A549 (cell line): ENCODE results near the gene PPY.

Experiments used
- CHD2 ChIP-seq: fragments of 150-350 bp; IDR thresholded peaks from 2 replicates; pipeline ENCODE4 v1.6.1; 2014; ENCODE audit warnings: low read length; ENCODE audit not compliant: partially characterized antibody
- CTCF ChIP-seq: fragments of >200 bp; sonication (Bioruptor Twin); formaldehyde crosslinking; IDR thresholded peaks from 3 replicates; pipeline ENCODE4 v1.5.1; 2016
- ELK1 ChIP-seq: fragments of 150-350 bp; IDR thresholded peaks from 2 replicates; pipeline ENCODE4 v1.6.1; 2014; ENCODE audit warnings: low read depth, mild to moderate bottlenecking, low read length
- HDAC2 ChIP-seq: fragments of 200-600 bp; sonication (generic); IDR thresholded peaks from 2 replicates; pipeline ENCODE4 v1.6.1; 2016
- JUN ChIP-seq, 2 experiments: fragments of >200 bp; sonication (Bioruptor Twin); formaldehyde crosslinking; IDR thresholded peaks; 2 replicates in 1 of 2; 3 replicates in 1 of 2; pipeline ENCODE4 v1.6.1; 2016 to 2017
- KDM1A ChIP-seq: fragments of 200-600 bp; sonication (generic); IDR thresholded peaks from 2 replicates; pipeline ENCODE4 v1.6.1; 2016; ENCODE audit warnings: low read depth, mild to moderate bottlenecking
- POLR2A ChIP-seq: IDR thresholded peaks from 2 replicates; pipeline ENCODE4 v1.6.1; 2012; ENCODE audit warnings: mild to moderate bottlenecking, low read length
- SREBF2 ChIP-seq: fragments of 450-650 bp; IDR thresholded peaks from 2 replicates; pipeline ENCODE4 v1.6.1; 2014; ENCODE audit warnings: mild to moderate bottlenecking, moderate library complexity

- no peak for TF ChIP-seq KDM1A
- TF ChIP-seq CTCF: no peak
- TF ChIP-seq SREBF2: no peak
- no peak for TF ChIP-seq ELK1
- TF ChIP-seq POLR2A: no peak
- no peak for TF ChIP-seq CHD2
- no peak for TF ChIP-seq HDAC2
- TF ChIP-seq JUN (IDR thresholded peaks at IDR 0.05): no peak
These were observed 34.8 kb downstream of the PPY start, which contains the start of gene MPP2 for GRCh38 chr17:43907425-43907981.
